Measurements from ENCODE around the gene CYTH3.
"Not testable (repeated sequence)": the region's sequence is repeated elsewhere in the genome, so short reads cannot be mapped to it uniquely, and the experiment has no call there.

The CYTH3 gene

DNA sequence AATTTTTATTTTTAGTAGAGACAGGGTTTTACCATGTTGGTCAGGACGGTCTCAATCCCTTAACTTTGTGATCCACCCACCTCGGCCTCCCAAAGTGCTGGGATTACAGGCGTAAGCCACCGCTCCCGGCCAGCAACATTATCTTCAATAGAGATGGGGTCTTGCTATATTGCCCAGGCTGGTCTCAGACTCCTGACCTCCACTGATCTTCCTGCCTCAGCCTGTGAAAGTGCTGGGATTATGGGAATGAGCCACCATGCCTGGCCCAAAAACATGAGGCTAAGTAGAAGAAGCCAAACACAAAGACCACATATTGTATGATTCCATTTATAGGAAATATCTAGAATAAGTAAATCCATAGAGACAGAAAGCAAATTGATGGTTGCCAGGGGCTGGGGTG, 19.1 kb upstream of the CYTH3 start:
- TF ChIP-seq, protein P1, sequence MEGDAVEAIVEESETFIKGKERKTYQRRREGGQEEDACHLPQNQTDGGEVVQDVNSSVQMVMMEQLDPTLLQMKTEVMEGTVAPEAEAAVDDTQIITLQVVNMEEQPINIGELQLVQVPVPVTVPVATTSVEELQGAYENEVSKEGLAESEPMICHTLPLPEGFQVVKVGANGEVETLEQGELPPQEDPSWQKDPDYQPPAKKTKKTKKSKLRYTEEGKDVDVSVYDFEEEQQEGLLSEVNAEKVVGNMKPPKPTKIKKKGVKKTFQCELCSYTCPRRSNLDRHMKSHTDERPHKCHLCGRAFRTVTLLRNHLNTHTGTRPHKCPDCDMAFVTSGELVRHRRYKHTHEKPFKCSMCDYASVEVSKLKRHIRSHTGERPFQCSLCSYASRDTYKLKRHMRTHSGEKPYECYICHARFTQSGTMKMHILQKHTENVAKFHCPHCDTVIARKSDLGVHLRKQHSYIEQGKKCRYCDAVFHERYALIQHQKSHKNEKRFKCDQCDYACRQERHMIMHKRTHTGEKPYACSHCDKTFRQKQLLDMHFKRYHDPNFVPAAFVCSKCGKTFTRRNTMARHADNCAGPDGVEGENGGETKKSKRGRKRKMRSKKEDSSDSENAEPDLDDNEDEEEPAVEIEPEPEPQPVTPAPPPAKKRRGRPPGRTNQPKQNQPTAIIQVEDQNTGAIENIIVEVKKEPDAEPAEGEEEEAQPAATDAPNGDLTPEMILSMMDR (conservative IDR thresholded peaks at IDR 0.05; ENCODE audit: control insufficient read depth, insufficient read depth, low read depth, low read length) = no peak
- H3K4me3 ChIP-seq (ENCODE audit: control insufficient read depth, low read depth, low read length) = no peak overlapping the region
- DNase-seq (ENCODE audit: low read depth) = no peak

DNA sequence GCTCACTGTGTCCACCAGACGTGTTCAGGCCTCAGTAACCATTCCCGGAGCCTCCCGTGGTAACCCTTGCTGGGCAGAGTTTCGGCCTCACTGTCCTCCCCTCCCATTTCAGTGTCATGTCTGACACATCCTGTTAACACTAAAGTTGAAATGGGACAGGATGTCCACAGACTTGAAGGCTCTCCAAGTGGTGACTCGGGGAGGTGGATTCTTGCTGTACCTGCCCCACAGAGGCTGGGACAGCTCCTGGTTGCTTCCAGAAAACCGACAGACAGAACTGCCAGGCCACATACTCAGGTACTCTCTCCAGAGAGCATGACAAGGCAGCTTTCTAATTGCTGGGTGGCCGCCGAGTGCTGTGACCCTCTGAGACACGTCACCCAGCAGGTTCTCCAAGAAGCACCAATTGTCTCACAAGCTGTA, 17.9 kb upstream of the CYTH3 start:
- peak; percentile 41 for DNase-seq (ENCODE audit: low read depth)
- TF ChIP-seq, protein P1 (conservative IDR thresholded peaks at IDR 0.05; ENCODE audit: control insufficient read depth, insufficient read depth, low read depth, low read length) = no peak

DNA sequence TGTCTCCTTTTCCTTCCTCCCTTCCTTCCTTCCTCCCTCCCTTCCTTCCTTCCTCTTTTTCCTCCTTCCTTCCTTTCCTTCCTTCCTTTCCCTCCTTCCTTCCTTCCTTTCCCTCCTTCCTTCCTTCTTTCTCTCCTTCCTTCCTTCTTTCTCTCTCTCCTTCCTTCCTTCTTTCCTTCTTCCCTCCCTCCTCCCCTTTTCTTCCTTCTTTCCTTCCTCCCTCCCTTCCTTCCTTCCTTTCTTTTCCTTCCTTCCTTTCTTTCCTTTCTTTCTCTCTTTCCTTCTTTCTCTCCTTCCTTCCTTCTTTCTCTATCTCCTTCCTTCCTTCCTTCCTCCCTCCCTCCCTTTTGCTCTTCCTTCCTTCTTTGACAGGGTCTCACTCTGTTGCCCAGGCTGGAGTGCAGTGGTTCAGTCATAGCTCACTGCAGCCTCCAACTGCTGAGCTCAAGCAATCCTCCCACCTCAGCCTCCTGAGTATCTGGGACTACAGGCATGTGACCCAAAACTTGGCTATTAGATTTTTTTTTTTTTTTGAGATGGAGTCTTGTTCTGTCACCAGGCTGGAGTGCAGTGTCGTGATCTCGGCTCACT, 15.9 kb upstream of the CYTH3 start:
- DNase-seq (ENCODE audit: low read depth) = no peak
- TF ChIP-seq, protein P1 (conservative IDR thresholded peaks at IDR 0.05; ENCODE audit: control insufficient read depth, insufficient read depth, low read depth, low read length) = no peak
- H3K4me3 ChIP-seq (ENCODE audit: control insufficient read depth, low read depth, low read length) = no peak overlapping the region

More for the DNA sequence above, 17.9 kb upstream of the CYTH3 start:
- no peak overlapping the region for H3K4me3 ChIP-seq (ENCODE audit: control insufficient read depth, low read depth, low read length)

DNA sequence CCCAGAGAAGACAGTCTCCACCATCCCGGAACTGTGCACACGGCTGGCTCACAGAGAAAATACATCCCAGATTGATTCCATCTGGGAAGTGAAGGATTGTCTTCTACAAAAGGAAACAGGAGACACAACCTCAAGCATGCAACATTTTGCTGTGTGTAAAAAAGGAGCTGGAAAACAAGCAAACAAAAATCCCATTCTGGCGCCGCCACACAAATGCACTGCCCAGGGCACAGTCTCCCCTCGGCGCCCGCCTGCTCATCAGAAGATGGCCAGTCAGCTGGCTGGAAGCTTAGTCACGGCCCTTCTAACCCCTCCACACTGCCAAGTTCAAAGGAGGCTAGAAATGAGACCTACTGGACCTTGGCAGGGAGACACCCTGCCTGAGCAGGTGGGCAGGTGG, 14.1 kb upstream of the CYTH3 start:
- no peak for DNase-seq (ENCODE audit: low read depth)
- no peak overlapping the region for H3K4me3 ChIP-seq (ENCODE audit: control insufficient read depth, low read depth, low read length)
- TF ChIP-seq, protein P1 (conservative IDR thresholded peaks at IDR 0.05; ENCODE audit: control insufficient read depth, insufficient read depth, low read depth, low read length) = no peak

DNA sequence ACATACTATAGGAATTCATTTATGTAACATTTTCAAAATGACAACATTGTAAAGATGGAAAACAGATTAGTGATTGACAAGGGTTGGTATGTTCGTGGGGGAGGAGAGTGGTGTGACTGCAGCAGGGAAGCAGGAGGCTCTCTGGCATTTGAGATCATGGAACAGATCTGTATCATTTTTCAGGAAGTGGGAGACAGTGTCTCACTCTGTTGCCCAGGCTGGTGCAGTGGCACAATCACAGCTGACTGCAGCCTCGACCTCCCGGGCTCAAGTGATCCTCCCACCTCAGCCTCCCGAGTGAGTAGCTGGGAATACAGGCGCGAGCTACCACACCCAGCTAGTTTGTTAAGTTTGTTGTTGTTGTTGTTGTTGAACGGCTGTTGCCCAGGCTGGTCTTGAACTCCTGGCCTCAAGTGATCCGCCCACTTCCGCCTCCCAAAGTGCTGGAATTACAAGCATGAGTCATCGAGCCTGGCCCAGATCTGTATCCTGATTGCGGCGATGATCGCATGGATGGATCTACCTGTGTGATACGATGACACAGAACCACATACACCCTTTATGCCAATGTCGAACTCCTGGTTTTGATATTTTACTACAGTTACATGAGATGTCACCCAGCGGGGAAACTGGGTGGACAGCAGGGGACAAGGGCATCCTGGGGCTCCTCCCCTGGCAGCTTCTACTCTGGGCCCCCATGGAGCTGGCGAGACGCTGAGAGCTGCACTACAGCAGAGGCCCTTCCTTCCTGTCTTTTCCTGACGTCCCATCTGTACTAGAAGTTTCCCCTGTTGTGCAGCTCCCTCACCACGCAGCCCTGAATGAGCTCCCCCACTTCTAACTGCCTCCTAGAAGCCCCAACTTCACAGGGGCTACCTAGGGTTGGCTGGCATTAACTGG, 12.3 kb upstream of the CYTH3 start:
- no peak overlapping the region for H3K4me3 ChIP-seq (ENCODE audit: control insufficient read depth, low read depth, low read length)
- TF ChIP-seq, protein P1 (conservative IDR thresholded peaks at IDR 0.05; ENCODE audit: control insufficient read depth, insufficient read depth, low read depth, low read length) = no peak
- no peak for DNase-seq (ENCODE audit: low read depth)

DNA sequence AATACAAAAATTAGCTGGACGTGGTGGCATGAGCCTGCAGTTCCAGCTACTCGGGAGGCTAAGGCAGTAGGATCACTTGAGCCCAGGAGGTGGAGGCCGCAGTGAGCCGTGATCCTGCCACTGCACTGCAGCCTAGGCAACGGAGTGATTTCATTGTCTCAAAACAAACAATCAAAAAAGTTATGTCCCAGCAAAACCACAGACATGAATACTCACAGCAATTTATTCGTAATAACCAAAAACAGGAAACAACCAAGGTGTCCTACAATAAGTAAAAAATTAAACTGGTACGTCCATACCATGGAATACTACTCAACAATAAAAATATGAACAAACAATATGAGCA, 11.6 kb upstream of the CYTH3 start:
- H3K4me3 ChIP-seq (ENCODE audit: control insufficient read depth, low read depth, low read length) = no peak overlapping the region
- DNase-seq (ENCODE audit: low read depth) = peak; percentile 65
- TF ChIP-seq, protein P1 (conservative IDR thresholded peaks at IDR 0.05; ENCODE audit: control insufficient read depth, insufficient read depth, low read depth, low read length) = no peak

DNA sequence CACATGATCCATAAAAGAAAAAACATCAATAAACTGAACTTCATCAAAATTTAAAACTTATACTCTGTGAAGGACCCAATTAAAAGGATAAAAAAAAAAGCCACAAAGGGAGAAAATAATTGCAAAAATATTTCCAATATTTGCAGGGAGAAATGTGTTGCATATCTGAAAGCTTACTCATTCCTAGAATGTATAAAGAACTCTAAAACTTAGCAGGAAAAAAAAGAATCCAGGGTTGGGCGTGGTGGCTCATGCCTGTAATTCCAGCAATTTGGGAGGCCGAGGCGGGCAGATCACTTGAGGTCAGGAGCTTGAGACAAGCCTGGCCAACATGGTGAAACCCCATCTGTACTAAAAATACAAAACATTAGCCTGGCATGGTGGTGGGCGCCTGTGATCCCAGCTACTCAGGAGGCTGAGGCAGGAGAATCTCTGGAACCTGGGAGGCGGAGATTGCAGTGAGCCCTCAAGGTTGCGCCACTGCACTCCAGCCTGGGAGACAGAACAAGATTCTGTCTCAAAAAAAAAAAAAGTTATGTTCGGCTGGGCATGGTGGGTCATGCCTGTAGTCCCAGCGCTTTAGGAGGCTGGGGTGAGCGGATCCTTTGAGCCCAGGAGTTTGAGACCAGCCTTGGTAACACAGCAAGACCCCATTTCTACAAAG, 11.1 kb upstream of the CYTH3 start:
- DNase-seq (ENCODE audit: low read depth) = peak; percentile 79
- not testable (repeated sequence) for H3K4me3 ChIP-seq (ENCODE audit: control insufficient read depth, low read depth, low read length)
